Adrenal gland (tissue), 5 donors: Measurements from ENCODE around the gene ACTR8.

ENCODE experiments used
- CTCF ChIP-seq, 6 experiments: fragments of 450-650 bp in 4 of 6; fragments of 200-600 bp in 2 of 6; sonication (generic) in 1 of 6; IDR thresholded peaks; 1 replicate in 5 of 6; 2 replicates in 1 of 6; pipeline versions ENCODE4 v1.5.1 to v1.8.0; 2016 to 2021; ENCODE audit warnings: antibody characterized with exemption in 6 of 6, mild to moderate bottlenecking in 2 of 6, moderate library complexity in 1 of 6
- POLR2A ChIP-seq, 2 donors: fragments of 450-650 bp; IDR thresholded peaks; one replicate each; pipeline ENCODE4 v1.6.1; 2017; ENCODE audit warnings: antibody characterized with exemption in 2 of 2, mild to moderate bottlenecking in 2 of 2, moderate library complexity in 1 of 2
- donor health status: DM: no; HTN: no; CAD: no.

- TF ChIP-seq POLR2A (IDR thresholded peaks at IDR 0.05) = no peak
- TF ChIP-seq CTCF (IDR thresholded peaks at IDR 0.05) = no peak
These were observed 48.3 kb downstream of the ACTR8 start for GRCh38 chr3:53833700-53834099.
